ENCODE measurements around the gene NPAS3. TPM values are rescaled to one million over a fixed set of nuclear protein-coding genes. Genes with fewer than 3 reads are reported as not detected.

The NPAS3 gene
- total RNA-seq, 1 experiment from 2014 or later, result 15.6 TPM

DNA sequence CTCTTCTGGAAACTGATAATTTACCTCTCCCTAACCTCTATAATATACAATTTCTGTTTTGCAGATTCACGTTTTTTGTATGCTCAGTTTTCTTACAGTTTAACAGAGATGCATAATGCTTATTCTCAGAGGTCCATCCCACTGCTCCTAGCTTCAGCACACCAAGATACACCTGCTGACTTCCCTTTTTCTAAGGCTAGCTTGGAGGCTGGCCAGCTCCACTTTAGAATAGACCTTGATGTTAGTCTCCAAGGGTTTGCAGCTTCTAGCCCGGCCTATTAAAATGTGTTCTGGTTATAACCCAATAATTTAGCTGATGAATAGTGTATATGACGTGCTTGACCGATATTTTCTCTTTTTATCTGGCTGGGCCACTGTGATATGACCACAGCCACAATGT, 751.0 kb downstream of the NPAS3 start:
- H3K4me1 ChIP-seq (ENCODE audit: insufficient read depth, low read length, poor library complexity, severe bottlenecking), result no peaks in the 10 kb centered on the region
- H3K27ac ChIP-seq (ENCODE audit: low read depth, low read length, poor library complexity, severe bottlenecking), result no peak overlapping the region
- intact Hi-C loops (cut with micrococcal nuclease; ENCODE audit: unreplicated experiment), result no loop called here
- H3K27me3 ChIP-seq (replicated peaks; ENCODE audit: insufficient read depth, low read depth, low read length, poor library complexity), result no peaks in the 10 kb centered on the region
- no peak for DNase-seq (ENCODE audit: low spot score)
- no peaks in the 10 kb centered on the region for H3K36me3 ChIP-seq (ENCODE audit: insufficient read depth, low read length, poor library complexity, severe bottlenecking)
- no peaks in the 10 kb centered on the region for H3K9me3 ChIP-seq (ENCODE audit: low read depth, low read length, poor library complexity, severe bottlenecking)
- no TSS peak for BruUV-seq (replicated peaks)
- ChIA-PET CTCF (no interaction called here), POLR2A (ENCODE audit: low non-redundant PET) (no interaction called here)
- no peak for TF ChIP-seq EZH2 (IDR thresholded peaks at IDR 0.05; ENCODE audit: borderline replicate concordance, low read depth, low read length, poor library complexity, severe bottlenecking)
- TF ChIP-seq, protein P1, sequence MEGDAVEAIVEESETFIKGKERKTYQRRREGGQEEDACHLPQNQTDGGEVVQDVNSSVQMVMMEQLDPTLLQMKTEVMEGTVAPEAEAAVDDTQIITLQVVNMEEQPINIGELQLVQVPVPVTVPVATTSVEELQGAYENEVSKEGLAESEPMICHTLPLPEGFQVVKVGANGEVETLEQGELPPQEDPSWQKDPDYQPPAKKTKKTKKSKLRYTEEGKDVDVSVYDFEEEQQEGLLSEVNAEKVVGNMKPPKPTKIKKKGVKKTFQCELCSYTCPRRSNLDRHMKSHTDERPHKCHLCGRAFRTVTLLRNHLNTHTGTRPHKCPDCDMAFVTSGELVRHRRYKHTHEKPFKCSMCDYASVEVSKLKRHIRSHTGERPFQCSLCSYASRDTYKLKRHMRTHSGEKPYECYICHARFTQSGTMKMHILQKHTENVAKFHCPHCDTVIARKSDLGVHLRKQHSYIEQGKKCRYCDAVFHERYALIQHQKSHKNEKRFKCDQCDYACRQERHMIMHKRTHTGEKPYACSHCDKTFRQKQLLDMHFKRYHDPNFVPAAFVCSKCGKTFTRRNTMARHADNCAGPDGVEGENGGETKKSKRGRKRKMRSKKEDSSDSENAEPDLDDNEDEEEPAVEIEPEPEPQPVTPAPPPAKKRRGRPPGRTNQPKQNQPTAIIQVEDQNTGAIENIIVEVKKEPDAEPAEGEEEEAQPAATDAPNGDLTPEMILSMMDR (conservative IDR thresholded peaks at IDR 0.05; ENCODE audit: low read depth, low read length), result no peak
- no peak overlapping the region for H3K4me3 ChIP-seq (ENCODE audit: low read depth, low read length, poor library complexity, severe bottlenecking)

GRCh38 chr14:33691907-33692306, 753.2 kb downstream of the NPAS3 start:
- no peak for DNase-seq (ENCODE audit: low spot score)
- CTCF ChIA-PET, result no interaction called here

DNA sequence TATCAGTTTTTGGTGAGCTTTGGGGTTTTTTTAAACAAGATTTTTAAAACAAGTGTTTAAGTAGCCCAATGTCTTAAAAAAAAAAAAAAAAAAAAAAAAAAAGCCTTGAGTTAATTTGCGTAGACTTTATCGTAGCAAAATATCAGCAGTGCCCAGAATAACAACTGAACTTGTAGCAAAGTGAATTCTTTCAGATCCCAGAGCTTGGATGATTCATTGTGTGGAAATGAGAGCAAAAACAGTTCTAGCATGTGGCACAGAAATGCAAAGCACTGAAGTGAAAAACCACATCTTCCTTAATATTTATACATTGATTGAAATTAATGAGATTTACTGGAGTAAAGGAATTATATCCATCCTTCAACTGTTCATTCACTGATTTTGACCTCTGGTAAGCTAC, 754.1 kb downstream of the NPAS3 start:
- intact Hi-C loops (cut with micrococcal nuclease; ENCODE audit: unreplicated experiment), result no loop called here
- TF ChIP-seq, protein P1 (conservative IDR thresholded peaks at IDR 0.05; ENCODE audit: low read depth, low read length), result no peak
- TF ChIP-seq EZH2 (IDR thresholded peaks at IDR 0.05; ENCODE audit: borderline replicate concordance, low read depth, low read length, poor library complexity, severe bottlenecking), result no peak
- ChIA-PET POLR2A (ENCODE audit: low non-redundant PET) (no interaction called here), CTCF (no interaction called here)
- no peak overlapping the region for H3K4me3 ChIP-seq (ENCODE audit: low read depth, low read length, poor library complexity, severe bottlenecking)
- no peak overlapping the region for H3K27ac ChIP-seq (ENCODE audit: low read depth, low read length, poor library complexity, severe bottlenecking)
- BruUV-seq (replicated peaks), result no TSS peak
- H3K9me3 ChIP-seq (ENCODE audit: low read depth, low read length, poor library complexity, severe bottlenecking), result no peaks in the 10 kb centered on the region
- no peaks in the 10 kb centered on the region for H3K36me3 ChIP-seq (ENCODE audit: insufficient read depth, low read length, poor library complexity, severe bottlenecking)
- H3K4me1 ChIP-seq (ENCODE audit: insufficient read depth, low read length, poor library complexity, severe bottlenecking), result no peaks in the 10 kb centered on the region
- DNase-seq (ENCODE audit: low spot score), result no peak
- no peaks in the 10 kb centered on the region for H3K27me3 ChIP-seq (replicated peaks; ENCODE audit: insufficient read depth, low read depth, low read length, poor library complexity)

More at GRCh38 chr14:33691907-33692306, 753.2 kb downstream of the NPAS3 start:
- no peaks in the 10 kb centered on the region for H3K36me3 ChIP-seq (ENCODE audit: insufficient read depth, low read length, poor library complexity, severe bottlenecking)
- TF ChIP-seq, protein P1 (conservative IDR thresholded peaks at IDR 0.05; ENCODE audit: low read depth, low read length), result no peak
- no peak for TF ChIP-seq EZH2 (IDR thresholded peaks at IDR 0.05; ENCODE audit: borderline replicate concordance, low read depth, low read length, poor library complexity, severe bottlenecking)
- H3K27ac ChIP-seq (ENCODE audit: low read depth, low read length, poor library complexity, severe bottlenecking), result no peak overlapping the region
- H3K4me3 ChIP-seq (ENCODE audit: low read depth, low read length, poor library complexity, severe bottlenecking), result no peak overlapping the region
- H3K9me3 ChIP-seq (ENCODE audit: low read depth, low read length, poor library complexity, severe bottlenecking), result no peaks in the 10 kb centered on the region
- no TSS peak for BruUV-seq (replicated peaks)
- no peaks in the 10 kb centered on the region for H3K4me1 ChIP-seq (ENCODE audit: insufficient read depth, low read length, poor library complexity, severe bottlenecking)
- POLR2A ChIA-PET (ENCODE audit: low non-redundant PET), result no interaction called here
- intact Hi-C loops (cut with micrococcal nuclease; ENCODE audit: unreplicated experiment), result no loop called here
- H3K27me3 ChIP-seq (replicated peaks; ENCODE audit: insufficient read depth, low read depth, low read length, poor library complexity), result no peaks in the 10 kb centered on the region
